H1 (cell line): ENCODE measurements around the gene MACROD2. TPM values are rescaled to one million over a fixed set of nuclear protein-coding genes. Genes with fewer than 3 reads are reported as not detected.

ENCODE experiments used
- CTCF ChIA-PET: fragments of 300-600 bp; sonication (Branson Sonifier 250); formaldehyde crosslinking; loops from one replicate; lab custom pipeline; 2021; ENCODE audit not compliant: partially characterized antibody; lab: Charles Lee
- POLR2A ChIA-PET: fragments of 300-600 bp; sonication (Branson Sonifier 250); formaldehyde crosslinking; loops from one replicate; lab custom pipeline; 2021; ENCODE audit warnings: inconsistent platforms; ENCODE audit not compliant: partially characterized antibody; lab: Charles Lee
- DNase-seq, 2 experiments: peaks; one replicate each; pipeline versions ENCODE4 v3.0.0 to v3.0.0-alpha.2; 2010 to 2022; ENCODE audit warnings: low spot score in 2 of 2, low read depth in 1 of 2, mixed read lengths in 1 of 2
- FAIRE-seq: peaks from 2 replicates; lab custom pipeline; 2011; peaks lifted over from hg19 to GRCh38; lab: Jason Lieb, UNC
- H2AFZ ChIP-seq: 2 replicates; pipeline ENCODE4 v1.8.1; 2012; ENCODE audit warnings: low read length, inconsistent platforms
- H2AK5ac ChIP-seq: 2 replicates; pipeline ENCODE4 v1.6.1; 2013; ENCODE audit warnings: low read depth, low read length
- H2BK120ac ChIP-seq: replicated peaks from 2 replicates; pipeline ENCODE3; 2013; ENCODE audit warnings: low read depth, low read length, inconsistent platforms
- H2BK12ac ChIP-seq: 2 replicates; pipeline ENCODE4 v1.6.1; 2013; ENCODE audit warnings: low read depth, low read length
- H2BK15ac ChIP-seq: 2 replicates; pipeline ENCODE4 v1.6.1; 2013; ENCODE audit warnings: low read length
- H2BK20ac ChIP-seq: 2 replicates; pipeline ENCODE4 v1.6.1; 2013; ENCODE audit warnings: low read length
- H2BK5ac ChIP-seq: 2 replicates; pipeline ENCODE4 v1.6.1; 2013; ENCODE audit warnings: low read depth, low read length
- H3K14ac ChIP-seq: 2 replicates; pipeline ENCODE4 v1.6.1; 2013; ENCODE audit warnings: inconsistent platforms; ENCODE audit not compliant: insufficient read length
- H3K18ac ChIP-seq: 2 replicates; pipeline ENCODE4 v1.6.1; 2013; ENCODE audit warnings: low read length; ENCODE audit errors: extremely low read depth
- H3K23ac ChIP-seq: 2 replicates; pipeline ENCODE4 v1.6.1; 2013; ENCODE audit warnings: inconsistent platforms; ENCODE audit not compliant: insufficient read length
- H3K23me2 ChIP-seq: 2 replicates; pipeline ENCODE4 v1.6.1; 2013; ENCODE audit warnings: low read depth, low read length
- H3K27ac ChIP-seq: 2 replicates; pipeline ENCODE4 v1.6.1; 2011; ENCODE audit warnings: low read depth, low read length, inconsistent platforms
- H3K27me3 ChIP-seq, 4 experiments: replicated peaks in 1 of 4; 1 replicate in 1 of 4; 2 replicates in 3 of 4; pipeline versions ENCODE4 v1.6.1 to v1.8.1; 2011 to 2013; ENCODE audit warnings: low read length in 3 of 4, mild to moderate bottlenecking in 3 of 4, inconsistent platforms in 2 of 4, mixed read lengths in 2 of 4, moderate library complexity in 1 of 4; ENCODE audit not compliant: control insufficient read depth in 3 of 4, insufficient read depth in 3 of 4; ENCODE audit errors: extremely low read depth in 1 of 4
- H3K36me3 ChIP-seq, 4 experiments: 2 replicates each; pipeline versions ENCODE4 v1.6.1 to v1.8.1; 2011 to 2013; ENCODE audit warnings: mild to moderate bottlenecking in 4 of 4, low read length in 3 of 4, moderate library complexity in 2 of 4, control low read depth in 1 of 4, inconsistent platforms in 1 of 4; ENCODE audit not compliant: insufficient read depth in 4 of 4, control insufficient read depth in 2 of 4
- H3K4ac ChIP-seq: replicated peaks from 2 replicates; pipeline ENCODE3; 2013; ENCODE audit warnings: low read length, low read depth, mixed read lengths, inconsistent platforms; ENCODE audit not compliant: insufficient read length
- H3K4me1 ChIP-seq, 4 experiments: replicated peaks in 1 of 4; 1 replicate in 1 of 4; 2 replicates in 3 of 4; pipeline versions ENCODE4 v1.6.1 to v1.8.1; 2011 to 2013; ENCODE audit warnings: low read length in 3 of 4, inconsistent platforms in 2 of 4, mixed read lengths in 1 of 4; ENCODE audit not compliant: insufficient read depth in 4 of 4, control insufficient read depth in 3 of 4
- H3K4me2 ChIP-seq, 2 experiments: 2 replicates each; pipeline versions ENCODE4 v1.6.1 to v1.8.1; 2011 to 2013; ENCODE audit warnings: low read depth in 2 of 2, low read length in 2 of 2, control low read depth in 1 of 2, inconsistent platforms in 1 of 2, mild to moderate bottlenecking in 1 of 2; ENCODE audit not compliant: insufficient read depth in 1 of 2
- H3K4me3 ChIP-seq, 4 experiments: fragments of 200-600, 300-600 bp in 1 of 4; sonication (generic), shearing (Covaris generic), sonication (Bioruptor Twin) in 1 of 4; 2 replicates each; pipeline versions ENCODE4 v1.5.1 to v1.8.1; 2011 to 2016; ENCODE audit warnings: low read length in 4 of 4, low read depth in 3 of 4, control low read depth in 2 of 4, inconsistent platforms in 2 of 4, mild to moderate bottlenecking in 2 of 4, mixed read lengths in 1 of 4, moderate library complexity in 1 of 4; ENCODE audit not compliant: insufficient read depth in 2 of 4; ENCODE audit errors: extremely low read depth in 1 of 4
- H3K56ac ChIP-seq: replicated peaks from 2 replicates; pipeline ENCODE3; 2013; ENCODE audit warnings: low read depth, mild to moderate bottlenecking, mixed read lengths, low read length, inconsistent platforms; ENCODE audit not compliant: insufficient read length
- H3K79me1 ChIP-seq: 2 replicates; pipeline ENCODE4 v1.6.1; 2013; ENCODE audit warnings: low read depth, low read length, control low read depth
- H3K79me2 ChIP-seq, 2 experiments: 2 replicates each; pipeline versions ENCODE4 v1.6.1 to v1.8.1; 2012 to 2013; ENCODE audit warnings: low read length in 2 of 2, mild to moderate bottlenecking in 2 of 2, inconsistent platforms in 1 of 2; ENCODE audit not compliant: insufficient read depth in 2 of 2, control insufficient read depth in 1 of 2
- H3K9ac ChIP-seq, 4 experiments: replicated peaks in 1 of 4; 1 replicate in 1 of 4; 2 replicates in 3 of 4; pipeline versions ENCODE4 v1.6.1 to v1.8.1; 2011 to 2013; ENCODE audit warnings: low read depth in 3 of 4, low read length in 3 of 4, control low read depth in 2 of 4, mild to moderate bottlenecking in 2 of 4, moderate library complexity in 2 of 4, inconsistent platforms in 1 of 4; ENCODE audit errors: extremely low read depth in 1 of 4
- H3K9me3 ChIP-seq, 2 experiments: 2 replicates each; pipeline versions ENCODE4 v1.6.1 to v1.8.1; 2012 to 2013; ENCODE audit warnings: mild to moderate bottlenecking in 2 of 2, moderate library complexity in 2 of 2, control low read depth in 1 of 2, inconsistent platforms in 1 of 2, low read depth in 1 of 2, low read length in 1 of 2, mixed read lengths in 1 of 2; ENCODE audit not compliant: insufficient read depth in 2 of 2
- H4K20me1 ChIP-seq, 2 experiments: replicated peaks in 1 of 2; 2 replicates each; pipeline versions ENCODE3 to v1.8.1; 2011 to 2013; ENCODE audit warnings: inconsistent platforms in 2 of 2, low read length in 2 of 2, mild to moderate bottlenecking in 1 of 2; ENCODE audit not compliant: insufficient read depth in 2 of 2, control insufficient read depth in 1 of 2
- H4K5ac ChIP-seq: 2 replicates; pipeline ENCODE4 v1.6.1; 2013; ENCODE audit warnings: low read length, low read depth, mixed read lengths, inconsistent platforms; ENCODE audit not compliant: insufficient read length
- H4K8ac ChIP-seq: 2 replicates; pipeline ENCODE4 v1.8.0; 2013; ENCODE audit warnings: mild to moderate bottlenecking, moderate library complexity, low read length, inconsistent platforms; ENCODE audit not compliant: insufficient read depth; ENCODE audit errors: extremely low read depth
- H4K91ac ChIP-seq: replicated peaks from 2 replicates; pipeline ENCODE3; 2013; ENCODE audit warnings: low read length, mixed read lengths, inconsistent platforms; ENCODE audit not compliant: insufficient read length
- BACH1 ChIP-seq: IDR thresholded peaks from 2 replicates; pipeline ENCODE4 v1.6.1; 2012; ENCODE audit warnings: low read length, improper control_type of control experiment
- whole genome bisulfite sequencing, 2 experiments: shearing (Covaris generic) in 1 of 2; methylation state at CpG; one replicate each; pipeline versions ENCODE4 v1.1.6 to v1.1.7; 2013 to 2015; ENCODE audit warnings: low lambda C conversion rate in 2 of 2, mixed read lengths in 2 of 2, inconsistent platforms in 1 of 2, low coverage in 1 of 2, missing lambda C conversion rate in 1 of 2; ENCODE audit not compliant: insufficient replicate concordance in 2 of 2, insufficient coverage in 1 of 2, insufficient read length in 1 of 2; ENCODE audit errors: extremely low coverage in 1 of 2, missing lambda C conversion rate in 1 of 2; 5-methylcytosine and 5-hydroxymethylcytosine counted together
- polyA plus RNA-seq, 7 experiments: library from polyadenylated mRNA; depleted of rRNA in 3 of 7; stranded (reverse) in 5 of 7; unstranded in 2 of 7; fragments of >200 nt in 5 of 7; fragments of 200-250 nt in 2 of 7; gene quantifications; 1 replicate in 5 of 7; 2 replicates in 1 of 7; 4 replicates in 1 of 7; pipeline versions ENCODE4 v1.2.1 to v1.2.3, GENCODE V29; 2011 to 2013; ENCODE audit warnings: missing spikeins in 2 of 7, mixed read lengths in 2 of 7
- total RNA-seq: library from RNA; stranded (reverse); fragmentation: NEBNext Ultra II Directional; extraction: Animal tissue kit (Norgen Biotek cat#: 25700); gene quantifications from 2 replicates; pipeline ENCODE4 v1.2.1, GENCODE V29; 2021

MACROD2 gene
- total and polyA plus RNA-seq, 2 of the 8 experiments (the other 6 are each of a cell fraction or from before 2014, with no cell fraction given), result 0.70 to 3.9 TPM

DNA sequence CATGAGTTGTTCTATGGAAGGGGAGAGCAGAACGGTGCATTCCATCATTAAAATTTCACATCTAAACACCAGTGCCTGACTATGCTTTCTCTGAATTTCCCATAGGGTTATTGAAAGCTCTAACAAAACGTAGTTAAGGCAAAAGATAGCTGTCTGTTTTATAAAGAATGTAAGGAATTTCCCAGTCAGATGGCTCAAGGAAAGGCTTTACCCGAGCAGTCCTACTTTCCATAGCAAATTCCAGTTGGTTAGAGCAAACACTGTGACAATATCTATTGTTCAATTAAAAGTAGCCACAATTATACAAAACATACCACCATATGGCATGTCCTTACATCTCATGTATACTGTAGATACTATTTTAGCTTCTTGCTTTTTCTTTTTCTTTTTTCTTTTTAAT, 1401.6 kb downstream of the MACROD2 start:
- Histone ChIP-seq H3K79me2 (no peaks in the 10 kb centered on the region), H2BK15ac (no peak overlapping the region), H2AK5ac (no peak overlapping the region), H2BK20ac (no peak overlapping the region), H3K56ac (no peak overlapping the region), H3K27ac (no peak overlapping the region), H3K18ac (no peak overlapping the region), H3K4me1 (peaks cover 0 to 3% (median 0%) of the 10 kb centered on the region in 4 experiments; a peak in 3 of 7 replicates), H3K9me3 (no peaks in the 10 kb centered on the region), H2BK120ac (no peak overlapping the region), H3K79me1 (no peaks in the 10 kb centered on the region), H4K5ac (no peak overlapping the region), H3K9ac (no peak overlapping the region), H3K27me3 (no peaks in the 10 kb centered on the region), H3K23ac (no peak overlapping the region), H2BK5ac (no peak overlapping the region), H3K4ac (no peak overlapping the region), H3K4me3 (no peak overlapping the region), H4K8ac (no peak overlapping the region), H2BK12ac (no peak overlapping the region), H3K4me2 (no peak overlapping the region), H4K20me1 (no peaks in the 10 kb centered on the region), H3K36me3 (no peaks in the 10 kb centered on the region), H2AFZ (peak overlapping the region; percentile 35; the same call in 1 of the 2 replicates), H3K23me2 (no peaks in the 10 kb centered on the region), H4K91ac (no peak overlapping the region), H3K14ac (no peak overlapping the region)
- CTCF ChIA-PET, result interaction anchor here (0.5 to 1.6 kb wide), 4 partner anchors 15 to 1555 kb away, joined by 3 to 5 read pairs (median 4); no protein-coding TSS in a partner anchor
- 69% methylated on average over 3 of the region's 3 CpGs; no CpG with 5 or more reads in 1 of the 2 experiments for WGBS, 2 experiments
- no peak for FAIRE-seq
- POLR2A ChIA-PET, result no interaction called here
- no peak for DNase-seq
- TF ChIP-seq BACH1, result no peak
